Daoy (cell line): Measurements from ENCODE around the gene GPR15LG. TPM values are rescaled to one million over a fixed set of nuclear protein-coding genes. Genes with fewer than 3 reads are reported as not detected.
"Not testable (repeated sequence)": the region's sequence is repeated elsewhere in the genome, so short reads cannot be mapped to it uniquely, and the experiment has no call there.

Experiments
- DNase-seq: peaks from one replicate; pipeline ENCODE4 v3.0.0-alpha.2; 2015; ENCODE audit warnings: low read depth
- total RNA-seq: library from RNA; depleted of rRNA; stranded (reverse); fragments of >200 nt; shearing (Covaris generic); gene quantifications from 2 replicates; pipeline ENCODE4 v1.2.3, GENCODE V29; 2014

Gene GPR15LG
- total RNA-seq, 1 experiment from 2014 or later, result not detected

DNA sequence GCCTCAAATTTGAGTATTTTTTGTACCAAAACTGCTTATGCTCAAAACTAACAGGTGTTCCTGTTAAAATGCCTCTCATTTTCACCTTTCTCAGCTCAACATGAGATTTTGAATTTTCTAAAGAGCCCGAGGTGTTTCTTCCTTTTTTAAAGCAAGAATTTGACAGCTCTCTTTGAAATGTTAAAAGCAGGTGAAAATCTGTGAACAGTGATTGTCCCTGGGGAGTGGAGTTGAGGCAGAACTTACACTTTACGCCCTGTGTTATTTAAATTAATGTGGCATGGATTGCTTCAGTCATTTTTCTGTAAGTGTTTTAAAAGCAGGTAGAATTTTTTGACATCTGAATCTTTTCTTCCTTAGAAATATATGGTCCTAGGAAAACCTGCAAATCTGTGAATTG, 9.2 kb upstream of the GPR15LG start:
- no peak for DNase-seq

DNA sequence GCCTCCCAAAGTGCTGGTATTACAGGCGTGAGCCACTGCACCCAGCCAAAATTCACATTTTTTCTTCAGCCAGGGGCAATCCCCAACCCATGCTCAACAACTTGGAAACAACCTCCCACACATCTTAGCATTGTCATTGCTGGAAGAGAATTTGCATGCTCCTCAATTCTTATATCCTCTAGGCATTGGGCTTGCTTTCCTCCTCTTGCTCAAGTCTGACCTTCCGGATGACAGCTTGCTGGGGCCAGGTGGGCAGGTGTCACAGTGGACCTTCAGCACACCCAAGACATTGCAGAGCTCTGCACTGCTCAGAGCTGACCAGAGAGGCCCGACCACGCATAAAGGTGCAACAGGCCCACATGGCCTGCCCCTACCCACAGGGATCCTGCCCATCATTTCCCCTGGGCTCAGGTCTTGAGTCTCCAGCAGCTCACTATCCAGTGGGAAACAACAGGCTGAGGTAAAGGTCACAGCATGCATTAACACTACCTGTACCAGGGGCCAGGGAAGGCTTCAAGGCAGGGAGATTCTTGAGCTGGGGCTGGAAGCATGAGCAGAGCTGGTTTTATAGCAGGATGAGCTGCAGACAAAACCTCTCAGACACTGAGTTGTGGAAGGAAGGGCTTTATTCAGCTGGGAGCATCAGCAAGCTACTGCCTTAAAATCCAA, 6.8 kb upstream of the GPR15LG start:
- no peak for DNase-seq

- DNase-seq, result not testable (repeated sequence)
Observed at GRCh38 chr10:84167289-84167653, 6.3 kb upstream of the GPR15LG start.

- DNase-seq, result not testable (repeated sequence)
Observed at GRCh38 chr10:84168382-84168781, 5.2 kb upstream of the GPR15LG start.

DNA sequence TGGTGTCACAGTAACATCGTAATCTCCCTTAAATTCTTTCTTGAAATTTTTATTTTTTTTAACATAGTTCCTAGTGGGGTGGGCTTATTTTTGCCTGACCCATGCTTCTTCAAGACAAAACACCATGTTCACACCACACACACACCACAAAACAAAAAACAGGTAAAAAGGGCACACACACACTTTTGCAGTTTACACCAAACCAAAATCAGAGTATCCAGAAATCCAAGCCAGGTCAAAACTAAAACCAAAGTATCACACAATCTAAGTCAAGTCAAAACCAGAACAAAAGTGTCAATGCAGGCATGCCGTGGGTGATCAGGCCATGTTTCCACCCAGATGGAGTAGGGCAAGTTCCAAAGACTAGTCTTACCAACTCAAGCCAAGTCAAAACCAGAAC, 2.4 kb upstream of the GPR15LG start:
- not testable (repeated sequence) for DNase-seq

GRCh38 chr10:84171700-84172466, 1.7 kb upstream of the GPR15LG start:
- DNase-seq, result not testable (repeated sequence)

DNA sequence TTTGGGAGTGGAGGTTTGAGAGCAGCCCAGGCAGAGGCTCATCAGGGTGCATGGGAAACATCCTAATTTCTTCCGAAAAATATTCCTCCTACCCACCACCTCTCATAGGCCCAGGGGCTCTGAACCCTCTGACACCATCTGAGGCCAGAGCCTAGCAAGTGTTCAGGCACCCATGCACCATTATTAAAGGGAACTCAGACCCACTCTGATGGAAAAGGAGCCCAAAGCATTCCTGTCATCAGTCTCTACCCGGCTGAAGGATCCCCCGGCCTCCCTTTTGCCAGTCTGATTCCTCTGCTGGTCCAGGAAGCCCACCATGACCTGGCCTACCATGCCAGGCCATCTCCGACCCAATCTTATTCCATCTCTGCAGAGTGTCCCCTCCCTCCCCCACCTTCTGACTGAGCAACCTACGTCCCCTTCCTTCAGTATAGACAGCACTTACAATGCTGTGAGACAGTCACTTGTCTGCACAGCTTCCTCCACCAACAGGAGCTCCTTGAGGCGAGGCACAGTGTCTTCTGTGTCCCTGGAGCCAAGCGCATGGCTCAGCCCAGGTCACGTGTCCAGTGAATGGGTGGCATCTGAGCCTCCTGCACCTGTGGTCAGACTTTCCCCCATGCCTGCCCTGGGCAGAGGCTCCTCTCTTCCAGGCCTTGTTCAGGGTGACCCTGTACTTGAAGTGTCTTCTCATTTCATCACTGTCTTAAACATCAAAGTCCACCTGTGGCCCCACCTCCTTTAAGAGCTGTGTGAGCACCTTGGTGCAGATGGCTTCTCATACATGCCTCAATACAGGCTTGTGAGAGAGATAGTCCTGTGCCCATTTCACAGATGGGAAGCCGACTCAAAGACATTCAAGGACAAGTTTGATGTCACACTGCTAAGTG, 889 bp upstream of the GPR15LG start:
- DNase-seq, result no peak

DNA sequence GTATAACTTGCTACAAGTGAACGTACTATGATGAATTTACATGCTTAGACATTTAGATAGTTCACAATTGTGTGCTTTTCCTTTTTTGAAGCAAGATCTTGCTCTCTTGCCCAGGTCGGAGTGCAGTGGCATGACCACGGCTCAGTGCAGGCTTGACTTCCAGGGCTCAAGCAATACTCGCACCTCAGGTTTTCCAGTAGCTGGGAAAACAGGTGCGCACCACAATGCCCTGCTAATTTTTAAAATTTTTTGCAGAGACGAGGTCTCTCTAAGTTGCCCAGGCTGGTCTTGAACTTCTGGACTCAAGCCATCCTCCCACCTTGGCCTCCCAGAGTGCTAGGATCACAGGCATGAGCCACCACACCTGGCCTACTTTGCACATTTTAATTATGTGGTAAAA, 1.8 kb downstream of the GPR15LG start:
- no peak for DNase-seq

GRCh38 chr10:84176351-84176750, 2.8 kb downstream of the GPR15LG start:
- DNase-seq, result no peak

GRCh38 chr10:84176836-84177474, 3.4 kb downstream of the GPR15LG start:
- DNase-seq, result no peak

GRCh38 chr10:84177541-84178141, 4.0 kb downstream of the GPR15LG start:
- DNase-seq, result no peak

DNA sequence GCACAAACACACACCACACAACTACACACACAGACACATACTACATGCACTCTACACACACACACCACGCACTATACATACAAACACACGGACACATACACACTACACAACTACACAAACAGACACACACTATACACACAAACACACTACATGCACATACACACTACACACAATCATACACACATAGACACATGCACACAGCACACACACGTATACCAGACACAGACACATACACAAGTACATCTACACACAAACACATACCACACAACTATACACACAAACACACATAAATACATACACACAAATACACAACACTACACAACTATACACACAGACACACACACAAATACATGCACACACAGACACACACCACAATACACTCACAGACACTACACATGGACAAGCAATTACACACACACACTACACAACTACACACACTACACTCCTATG, 4.6 kb downstream of the GPR15LG start:
- no peak for DNase-seq

- DNase-seq, result peak; percentile 17
Observed at GRCh38 chr10:84179059-84179710, 5.6 kb downstream of the GPR15LG start.

DNA sequence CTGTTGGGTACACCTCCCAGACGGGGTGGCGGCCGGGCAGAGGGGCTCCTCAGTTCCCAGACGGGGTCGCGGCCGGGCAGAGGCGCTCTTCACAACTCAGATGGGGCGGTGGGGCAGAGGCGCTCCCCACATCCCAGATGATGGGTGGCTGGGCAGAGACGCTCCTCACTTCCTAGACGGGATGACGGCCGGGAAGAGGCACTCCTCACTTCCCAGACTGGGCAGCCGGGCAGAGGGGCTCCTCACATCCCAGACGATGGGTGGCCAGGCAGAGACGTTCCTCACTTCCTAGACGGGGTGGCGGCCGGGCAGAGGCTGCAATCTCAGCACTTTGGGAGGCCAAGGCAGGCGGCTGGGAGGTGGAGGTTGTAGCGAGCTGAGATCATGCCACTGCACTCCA, 6.8 kb downstream of the GPR15LG start:
- not testable (repeated sequence) for DNase-seq

DNA sequence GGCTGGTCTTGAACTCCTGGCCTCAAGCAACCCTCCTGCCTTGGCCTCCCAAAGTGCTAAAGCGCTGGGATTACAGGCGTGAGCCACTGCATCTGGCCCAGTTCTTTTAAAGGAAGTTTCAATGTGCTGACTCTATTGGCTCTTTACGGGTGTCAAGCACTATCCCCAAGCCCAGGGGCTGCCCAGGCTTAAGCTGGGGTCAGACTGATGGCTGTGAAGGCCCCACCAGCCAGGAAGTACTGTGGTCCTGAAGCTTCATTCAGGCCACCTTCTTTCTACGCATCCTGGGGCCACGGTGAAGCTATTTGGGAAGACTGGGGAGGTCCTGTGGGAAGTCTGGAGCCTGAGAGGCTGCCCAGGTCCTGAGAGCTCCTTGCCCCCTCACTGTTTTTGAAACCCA, 8.0 kb downstream of the GPR15LG start:
- DNase-seq, result no peak

DNA sequence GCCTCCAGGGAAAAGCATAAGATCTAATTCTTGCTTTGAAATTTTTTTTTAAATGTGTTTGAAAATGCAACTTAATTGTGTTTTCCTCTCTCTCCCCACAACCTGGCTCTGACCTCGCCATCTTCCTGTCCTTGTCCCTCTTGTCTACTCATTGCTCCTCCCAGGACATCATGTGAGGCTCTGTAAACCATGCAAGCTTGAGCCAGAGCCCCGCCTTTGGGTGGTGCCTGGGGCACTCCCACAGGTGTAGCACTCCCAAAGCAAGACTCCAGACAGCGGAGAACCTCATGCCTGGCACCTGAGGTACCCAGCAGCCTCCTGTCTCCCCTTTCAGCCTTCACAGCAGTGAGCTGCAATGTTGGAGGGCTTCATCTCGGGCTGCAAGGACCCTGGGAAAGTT, 10.9 kb downstream of the GPR15LG start:
- DNase-seq, result no peak

- DNase-seq, result no peak
Observed at GRCh38 chr10:84185526-84186175, 12.1 kb downstream of the GPR15LG start.

- DNase-seq, result no peak
Observed at GRCh38 chr10:84188815-84189214, 15.2 kb downstream of the GPR15LG start.

- DNase-seq, result no peak
Observed at GRCh38 chr10:84190621-84191020, 17.0 kb downstream of the GPR15LG start.

DNA sequence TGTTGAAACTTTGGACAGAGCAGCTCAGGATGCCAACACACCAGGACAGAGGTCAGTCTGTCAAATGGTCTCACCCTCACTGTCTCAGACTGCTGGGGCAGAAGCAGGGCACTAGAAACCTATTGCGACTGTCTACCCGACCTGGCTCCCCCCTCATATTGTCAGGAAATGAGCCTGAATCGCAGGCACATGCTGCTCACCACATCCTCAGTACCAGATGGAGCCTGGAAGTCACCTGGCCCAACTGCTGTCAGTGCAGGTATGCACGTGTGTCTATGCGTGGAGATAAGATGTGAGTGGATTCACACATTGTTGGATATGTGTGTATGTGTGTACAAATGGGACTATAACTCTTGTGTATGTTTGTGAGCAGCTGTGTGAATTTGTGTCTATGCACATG, 17.5 kb downstream of the GPR15LG start:
- no peak for DNase-seq
